22Rv1 (cell line): ENCODE data around the gene PNPT1.

Experiments used
- H3K27ac ChIP-seq: fragments of 450-650 bp; 2 replicates; pipeline ENCODE4 v1.5.1; 2017
- ZFX ChIP-seq: fragments of 450-650 bp; IDR thresholded peaks from 2 replicates; pipeline ENCODE4 v1.6.1; 2017; ENCODE audit warnings: antibody characterized with exemption, borderline replicate concordance
- TF ChIP-seq, protein P1 (sequence below): fragments of 450-650 bp; IDR thresholded peaks from 2 replicates; pipeline ENCODE4 v1.5.1; 2017; ENCODE audit warnings: mild to moderate bottlenecking

Gene PNPT1

DNA sequence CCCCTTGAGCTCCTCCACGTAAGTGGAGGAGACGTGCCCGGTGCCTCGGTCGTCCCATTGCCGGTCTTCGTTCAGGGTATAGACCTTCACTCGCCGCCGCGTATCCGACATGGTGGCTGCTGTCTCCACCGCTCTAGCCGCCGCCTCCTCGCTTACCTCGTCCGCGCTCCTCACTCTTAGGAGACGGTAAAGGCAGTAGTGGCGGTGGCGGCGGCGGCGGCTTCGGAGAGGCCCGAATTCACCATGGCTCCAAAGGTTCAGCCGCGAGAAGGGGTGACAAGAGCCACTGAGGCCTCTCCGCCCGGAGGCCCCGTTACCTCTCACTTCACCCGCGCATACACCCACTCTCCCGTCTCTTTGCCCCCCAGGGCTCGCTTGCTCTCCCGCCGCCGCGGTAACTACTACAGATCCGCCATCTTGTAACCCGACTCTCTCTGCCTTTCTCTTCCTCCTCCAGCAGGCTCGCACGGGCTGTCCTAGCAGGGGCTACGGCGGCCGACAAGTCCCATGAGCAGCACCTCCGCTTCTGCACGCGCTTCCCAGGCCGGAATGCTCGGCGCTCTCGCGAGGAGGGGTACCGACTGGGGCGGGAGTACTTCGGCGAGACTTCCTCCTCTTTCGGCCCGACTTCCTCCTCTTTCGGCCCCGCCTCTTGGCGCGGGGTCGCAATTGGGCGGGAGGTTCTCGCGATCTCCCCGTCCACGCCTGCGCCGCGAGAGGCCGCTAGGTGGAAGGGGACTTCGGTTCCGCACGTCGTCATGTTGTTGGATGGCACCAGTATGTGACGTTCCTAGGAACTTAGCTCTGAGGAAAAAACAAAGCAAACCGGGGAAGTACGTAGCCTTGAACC lies 76.2 kb downstream of the PNPT1 start, which contains the start of gene PPP4R3B:
PPP4R3B (minus strand) TSS at position 448 of the 850 bp plus-strand sequence; CDS start at position 111, 337 bp downstream.
- TF ChIP-seq, protein P1, sequence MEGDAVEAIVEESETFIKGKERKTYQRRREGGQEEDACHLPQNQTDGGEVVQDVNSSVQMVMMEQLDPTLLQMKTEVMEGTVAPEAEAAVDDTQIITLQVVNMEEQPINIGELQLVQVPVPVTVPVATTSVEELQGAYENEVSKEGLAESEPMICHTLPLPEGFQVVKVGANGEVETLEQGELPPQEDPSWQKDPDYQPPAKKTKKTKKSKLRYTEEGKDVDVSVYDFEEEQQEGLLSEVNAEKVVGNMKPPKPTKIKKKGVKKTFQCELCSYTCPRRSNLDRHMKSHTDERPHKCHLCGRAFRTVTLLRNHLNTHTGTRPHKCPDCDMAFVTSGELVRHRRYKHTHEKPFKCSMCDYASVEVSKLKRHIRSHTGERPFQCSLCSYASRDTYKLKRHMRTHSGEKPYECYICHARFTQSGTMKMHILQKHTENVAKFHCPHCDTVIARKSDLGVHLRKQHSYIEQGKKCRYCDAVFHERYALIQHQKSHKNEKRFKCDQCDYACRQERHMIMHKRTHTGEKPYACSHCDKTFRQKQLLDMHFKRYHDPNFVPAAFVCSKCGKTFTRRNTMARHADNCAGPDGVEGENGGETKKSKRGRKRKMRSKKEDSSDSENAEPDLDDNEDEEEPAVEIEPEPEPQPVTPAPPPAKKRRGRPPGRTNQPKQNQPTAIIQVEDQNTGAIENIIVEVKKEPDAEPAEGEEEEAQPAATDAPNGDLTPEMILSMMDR: peak; percentile 43
- no peak for TF ChIP-seq ZFX
- H3K27ac ChIP-seq: peak within 1 kb of the TSS; percentile 96

DNA sequence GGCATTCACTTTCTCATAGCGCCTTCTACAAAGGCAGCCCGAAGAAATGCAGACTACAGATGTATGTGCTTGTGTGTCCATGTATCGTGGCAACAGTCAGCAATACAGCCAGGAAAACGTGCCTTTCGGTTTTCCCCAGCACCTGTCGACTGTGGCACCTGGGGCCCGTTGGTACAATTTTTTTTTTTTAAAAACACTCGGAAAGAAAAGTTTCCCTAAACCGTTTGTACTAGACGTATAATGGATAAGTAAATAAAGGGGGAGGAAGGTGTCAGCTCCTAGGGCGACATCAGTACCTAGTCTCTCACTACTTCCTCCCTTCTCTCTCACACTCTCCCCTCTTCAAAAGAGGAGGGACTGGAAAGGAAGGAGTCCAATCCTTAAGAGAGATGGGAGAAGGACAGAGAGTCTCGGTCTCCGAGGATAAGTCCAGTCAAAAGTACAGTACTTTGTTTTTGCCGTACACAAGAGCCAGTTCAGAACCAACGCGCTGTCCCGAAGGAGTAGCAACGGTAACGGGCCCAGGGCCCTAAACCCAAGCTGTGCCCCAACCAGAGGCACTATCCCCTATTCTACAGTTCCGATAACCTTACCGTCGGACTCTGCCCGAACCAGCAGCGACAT lies 77.0 kb downstream of the PNPT1 start:
- H3K27ac ChIP-seq: peak overlapping the region; percentile 96
- TF ChIP-seq, protein P1: no peak
- TF ChIP-seq ZFX: no peak

DNA sequence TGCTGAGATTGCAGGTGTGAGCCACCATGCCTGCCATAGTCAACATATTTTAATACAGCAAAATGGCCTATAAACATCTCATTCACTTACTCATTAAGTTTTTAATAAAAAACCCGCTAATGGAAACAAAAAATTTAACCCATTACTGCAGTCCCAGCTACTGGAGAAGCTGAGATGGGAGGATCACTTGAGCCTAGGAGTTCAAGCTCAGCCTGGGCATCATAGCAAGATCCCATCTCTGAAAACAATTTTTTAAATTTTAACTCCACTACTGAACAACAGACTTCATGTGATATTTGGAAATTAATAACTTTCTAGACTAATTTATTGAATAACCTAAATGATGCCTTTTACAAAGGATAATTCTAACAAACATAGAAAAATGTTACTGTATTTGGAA lies 81.6 kb downstream of the PNPT1 start:
- TF ChIP-seq, protein P1: no peak
- TF ChIP-seq ZFX: no peak
- H3K27ac ChIP-seq: no peak overlapping the region

DNA sequence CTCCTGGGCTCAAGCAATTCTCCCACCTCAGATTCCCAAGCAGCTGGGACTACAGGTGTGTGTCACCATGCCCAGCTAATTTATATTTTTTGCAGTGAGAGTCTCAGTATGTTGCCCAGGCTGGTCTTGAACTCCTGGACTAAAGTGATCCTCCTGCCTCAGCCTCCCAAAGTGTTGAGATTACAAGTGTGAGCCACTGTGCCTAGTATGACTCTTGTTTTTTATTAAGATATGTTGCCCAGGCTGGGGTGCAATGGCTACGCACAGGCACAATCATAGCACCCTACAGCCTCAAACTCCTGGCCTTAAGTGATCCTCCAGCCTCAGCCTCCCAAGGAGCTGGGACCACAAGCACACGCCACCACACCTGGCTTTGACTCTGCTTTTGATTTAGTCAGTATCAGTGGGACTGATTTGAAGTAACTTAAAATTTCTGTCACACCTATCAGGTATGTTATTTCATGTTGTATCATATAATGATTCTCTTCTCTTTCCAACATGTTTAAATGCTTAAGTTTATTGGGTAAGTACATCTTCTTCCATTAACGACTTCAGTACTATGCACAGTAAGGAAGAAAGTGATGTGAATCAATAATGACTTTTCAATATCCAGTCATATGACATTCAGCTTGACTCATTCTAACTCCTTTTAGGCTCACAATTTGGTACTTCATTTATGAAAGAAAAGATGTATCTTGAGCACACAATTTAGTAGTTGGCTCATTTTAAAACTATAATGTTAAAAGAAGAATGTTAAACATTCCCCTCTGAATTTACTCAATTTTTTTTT lies 82.5 kb downstream of the PNPT1 start:
- no peak for TF ChIP-seq ZFX
- TF ChIP-seq, protein P1: no peak
- H3K27ac ChIP-seq: no peak overlapping the region

DNA sequence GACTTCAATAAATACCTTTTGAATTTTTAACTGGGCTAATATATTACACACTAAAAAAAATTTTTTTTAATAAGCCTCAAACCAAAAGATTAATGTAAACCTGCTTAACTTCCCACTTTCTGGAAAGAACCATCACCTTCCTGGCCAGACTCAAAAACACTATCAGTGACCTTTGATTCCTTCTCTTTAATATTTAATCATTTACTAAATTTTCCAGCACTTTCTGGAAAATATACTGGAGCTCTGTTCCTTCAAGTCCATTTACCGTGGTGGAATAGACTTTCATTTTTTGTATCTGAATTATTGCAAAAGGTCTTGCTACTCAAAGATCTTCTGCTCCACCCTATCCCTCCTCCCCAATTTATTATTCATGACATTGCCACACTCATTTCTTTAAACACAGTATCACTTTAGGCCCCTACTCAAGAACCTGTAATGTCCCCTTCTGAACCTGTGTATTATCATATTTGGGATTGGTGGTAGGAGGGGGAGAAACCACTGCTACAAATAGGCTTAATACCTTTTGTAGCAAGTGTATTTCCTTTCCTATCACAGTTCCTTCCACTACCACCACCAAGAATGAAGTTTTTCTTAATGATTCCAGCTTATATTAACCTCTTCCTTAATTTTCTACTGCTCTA lies 83.6 kb downstream of the PNPT1 start:
- 0 out of 2 replicates have a peak overlapping the region, but pooled peaks have one; percentile 5 for H3K27ac ChIP-seq
- TF ChIP-seq, protein P1: no peak
- TF ChIP-seq ZFX: no peak

DNA sequence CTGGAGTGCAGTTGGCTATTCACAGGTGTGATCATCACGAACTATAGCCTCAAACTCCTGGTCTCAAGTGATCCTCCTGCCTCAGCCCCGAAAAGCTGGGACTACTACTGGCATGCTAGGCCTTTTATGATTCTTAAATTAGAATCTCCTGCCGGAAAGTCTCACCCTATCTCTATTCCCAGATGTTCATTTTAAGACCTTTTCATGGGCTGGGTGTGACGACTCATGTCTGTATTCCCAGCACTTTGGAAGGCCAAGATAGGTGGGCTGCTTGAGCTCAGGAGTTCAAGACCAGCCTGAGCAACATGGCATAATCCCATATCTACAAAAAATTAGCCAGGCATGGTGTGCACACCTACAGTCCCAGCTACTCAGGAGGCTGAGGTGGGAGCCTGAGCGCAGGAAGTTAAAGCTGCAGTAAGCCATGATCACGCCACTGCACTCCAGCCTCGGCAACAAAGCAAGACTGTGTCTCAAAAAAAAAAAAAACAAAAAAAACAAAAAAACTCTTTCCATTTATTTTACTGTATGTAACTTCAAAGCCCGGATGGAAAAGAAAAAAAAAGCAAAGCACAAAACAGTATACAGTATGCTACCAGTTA lies 84.3 kb downstream of the PNPT1 start:
- H3K27ac ChIP-seq: no peak overlapping the region
- TF ChIP-seq, protein P1: no peak
- no peak for TF ChIP-seq ZFX
